Stimulated activated CD8-positive, alpha-beta memory T cell treated with anti-CD3 and anti-CD28 coated beads, Interleukin-15, amount 100 ng/mL, for 1 hour (primary cell): ENCODE results near the gene PLEKHA7.
"Not testable (repeated sequence)": the region's sequence is repeated elsewhere in the genome, so short reads cannot be mapped to it uniquely, and the experiment has no call there.

ENCODE experiments used
- DNase-seq: peaks from one replicate; pipeline ENCODE4 v3.0.0-alpha.2; 2020; ENCODE audit warnings: low read depth

The PLEKHA7 gene

GRCh38 chr11:16876837-16877236, 137.4 kb downstream of the PLEKHA7 start:
- no peak for DNase-seq

GRCh38 chr11:16876053-16876752, 138.0 kb downstream of the PLEKHA7 start:
- DNase-seq = no peak

- DNase-seq = no peak
These were observed 139.8 kb downstream of the PLEKHA7 start for GRCh38 chr11:16874275-16874975.

- no peak for DNase-seq
These were observed 140.9 kb downstream of the PLEKHA7 start for GRCh38 chr11:16873289-16873688.

GRCh38 chr11:16871368-16871767, 142.8 kb downstream of the PLEKHA7 start:
- DNase-seq = no peak

GRCh38 chr11:16867097-16867496, 147.1 kb downstream of the PLEKHA7 start:
- no peak for DNase-seq

GRCh38 chr11:16864428-16864827, 149.8 kb downstream of the PLEKHA7 start:
- DNase-seq = not testable (repeated sequence)

- DNase-seq = no peak
These were observed 150.8 kb downstream of the PLEKHA7 start for GRCh38 chr11:16863389-16863788.

- no peak for DNase-seq
These were observed 151.5 kb downstream of the PLEKHA7 start for GRCh38 chr11:16862726-16863125.

GRCh38 chr11:16861862-16862261, 152.4 kb downstream of the PLEKHA7 start:
- DNase-seq = no peak

GRCh38 chr11:16860617-16861016, 153.6 kb downstream of the PLEKHA7 start:
- no peak for DNase-seq

- DNase-seq = no peak
These were observed 154.6 kb downstream of the PLEKHA7 start for GRCh38 chr11:16859651-16860050.

- no peak for DNase-seq
These were observed 157.0 kb downstream of the PLEKHA7 start for GRCh38 chr11:16857186-16857585.

GRCh38 chr11:16856022-16856471, 158.2 kb downstream of the PLEKHA7 start:
- DNase-seq = no peak

- no peak for DNase-seq
These were observed 159.2 kb downstream of the PLEKHA7 start for GRCh38 chr11:16854979-16855378.

GRCh38 chr11:16853859-16854258, 160.4 kb downstream of the PLEKHA7 start:
- no peak for DNase-seq

- no peak for DNase-seq
These were observed 160.9 kb downstream of the PLEKHA7 start for GRCh38 chr11:16853266-16853665.

GRCh38 chr11:16846305-16846704, 167.9 kb downstream of the PLEKHA7 start:
- no peak for DNase-seq

GRCh38 chr11:16844268-16844771, 169.9 kb downstream of the PLEKHA7 start:
- no peak for DNase-seq

GRCh38 chr11:16843294-16843693, 170.9 kb downstream of the PLEKHA7 start:
- no peak for DNase-seq

GRCh38 chr11:16841984-16842383, 172.2 kb downstream of the PLEKHA7 start:
- no peak for DNase-seq

GRCh38 chr11:16841481-16841880, 172.7 kb downstream of the PLEKHA7 start:
- no peak for DNase-seq

- DNase-seq = no peak
These were observed 173.3 kb downstream of the PLEKHA7 start for GRCh38 chr11:16840951-16841350.
